WERI-Rb-1 (cell line): Measurements from ENCODE around the gene CYTH2.

ENCODE experiments used
- DNase-seq: peaks from one replicate; pipeline ENCODE4 v3.0.0-alpha.2; 2020
- H3K27ac ChIP-seq: fragments of 250-450 bp; sonication (Bioruptor Pico); 2 replicates; pipeline ENCODE4 v1.5.1; 2020; ENCODE audit warnings: mild to moderate bottlenecking, moderate library complexity
- H3K27me3 ChIP-seq: fragments of 250-450 bp; sonication (Bioruptor Pico); 2 replicates; pipeline ENCODE4 v1.5.1; 2021; ENCODE audit warnings: mild to moderate bottlenecking, low read depth, moderate library complexity; ENCODE audit not compliant: insufficient read depth, severe bottlenecking
- H3K36me3 ChIP-seq: fragments of 250-450 bp; sonication (Bioruptor Pico); 2 replicates; pipeline ENCODE4 v1.5.1; 2020; ENCODE audit warnings: mild to moderate bottlenecking, moderate library complexity
- H3K4me3 ChIP-seq: 2 replicates; pipeline ENCODE4 v1.5.1; 2011; ENCODE audit warnings: low read depth, mild to moderate bottlenecking, control low read depth, low read length
- H3K9me3 ChIP-seq: fragments of 250-450 bp; sonication (Bioruptor Pico); 2 replicates; pipeline ENCODE4 v1.5.1; 2021; ENCODE audit warnings: mild to moderate bottlenecking, moderate library complexity; ENCODE audit not compliant: severe bottlenecking
- TF ChIP-seq, protein P1 (sequence below): IDR thresholded peaks from 2 replicates; pipeline ENCODE4 v1.5.1; 2011; ENCODE audit warnings: low read depth, mild to moderate bottlenecking, control low read depth, inconsistent platforms, low read length

Gene CYTH2

GRCh38 chr19:48524221-48524620, 55.1 kb downstream of the CYTH2 start:
- Histone ChIP-seq H3K27ac (no peak overlapping the region), H3K9me3 (peaks cover 3% of the 10 kb centered on the region), H3K4me3 (no peak overlapping the region), H3K36me3 (no peaks in the 10 kb centered on the region), H3K27me3 (no peaks in the 10 kb centered on the region)
- no peak for DNase-seq
- TF ChIP-seq, protein P1, sequence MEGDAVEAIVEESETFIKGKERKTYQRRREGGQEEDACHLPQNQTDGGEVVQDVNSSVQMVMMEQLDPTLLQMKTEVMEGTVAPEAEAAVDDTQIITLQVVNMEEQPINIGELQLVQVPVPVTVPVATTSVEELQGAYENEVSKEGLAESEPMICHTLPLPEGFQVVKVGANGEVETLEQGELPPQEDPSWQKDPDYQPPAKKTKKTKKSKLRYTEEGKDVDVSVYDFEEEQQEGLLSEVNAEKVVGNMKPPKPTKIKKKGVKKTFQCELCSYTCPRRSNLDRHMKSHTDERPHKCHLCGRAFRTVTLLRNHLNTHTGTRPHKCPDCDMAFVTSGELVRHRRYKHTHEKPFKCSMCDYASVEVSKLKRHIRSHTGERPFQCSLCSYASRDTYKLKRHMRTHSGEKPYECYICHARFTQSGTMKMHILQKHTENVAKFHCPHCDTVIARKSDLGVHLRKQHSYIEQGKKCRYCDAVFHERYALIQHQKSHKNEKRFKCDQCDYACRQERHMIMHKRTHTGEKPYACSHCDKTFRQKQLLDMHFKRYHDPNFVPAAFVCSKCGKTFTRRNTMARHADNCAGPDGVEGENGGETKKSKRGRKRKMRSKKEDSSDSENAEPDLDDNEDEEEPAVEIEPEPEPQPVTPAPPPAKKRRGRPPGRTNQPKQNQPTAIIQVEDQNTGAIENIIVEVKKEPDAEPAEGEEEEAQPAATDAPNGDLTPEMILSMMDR = no peak

DNA sequence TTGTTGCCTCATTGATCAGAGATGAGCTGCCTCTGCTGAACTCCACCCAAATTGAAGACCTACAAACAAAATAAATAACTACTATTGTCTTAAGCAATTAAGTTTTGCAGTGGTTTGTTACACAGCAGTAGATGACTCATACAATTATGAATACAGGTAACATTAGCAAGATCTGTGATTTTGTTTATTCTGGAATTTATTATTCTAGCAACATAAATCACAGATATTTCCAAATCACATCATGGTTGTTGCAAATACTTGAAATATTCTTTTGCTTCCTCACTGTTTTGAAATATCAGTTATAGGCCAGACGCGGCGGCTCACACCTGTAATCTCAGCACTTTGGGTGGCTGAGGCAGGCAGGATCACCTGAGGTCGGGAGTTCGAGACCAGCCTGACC, 55.6 kb downstream of the CYTH2 start:
- no peaks in the 10 kb centered on the region for H3K36me3 ChIP-seq
- peaks cover 3% of the 10 kb centered on the region for H3K9me3 ChIP-seq
- H3K4me3 ChIP-seq = no peak overlapping the region
- DNase-seq = no peak
- no peaks in the 10 kb centered on the region for H3K27me3 ChIP-seq
- TF ChIP-seq, protein P1 = no peak
- no peak overlapping the region for H3K27ac ChIP-seq

GRCh38 chr19:48529156-48529555, 60.0 kb downstream of the CYTH2 start:
- TF ChIP-seq, protein P1 = no peak
- H3K27ac ChIP-seq = no peak overlapping the region

DNA sequence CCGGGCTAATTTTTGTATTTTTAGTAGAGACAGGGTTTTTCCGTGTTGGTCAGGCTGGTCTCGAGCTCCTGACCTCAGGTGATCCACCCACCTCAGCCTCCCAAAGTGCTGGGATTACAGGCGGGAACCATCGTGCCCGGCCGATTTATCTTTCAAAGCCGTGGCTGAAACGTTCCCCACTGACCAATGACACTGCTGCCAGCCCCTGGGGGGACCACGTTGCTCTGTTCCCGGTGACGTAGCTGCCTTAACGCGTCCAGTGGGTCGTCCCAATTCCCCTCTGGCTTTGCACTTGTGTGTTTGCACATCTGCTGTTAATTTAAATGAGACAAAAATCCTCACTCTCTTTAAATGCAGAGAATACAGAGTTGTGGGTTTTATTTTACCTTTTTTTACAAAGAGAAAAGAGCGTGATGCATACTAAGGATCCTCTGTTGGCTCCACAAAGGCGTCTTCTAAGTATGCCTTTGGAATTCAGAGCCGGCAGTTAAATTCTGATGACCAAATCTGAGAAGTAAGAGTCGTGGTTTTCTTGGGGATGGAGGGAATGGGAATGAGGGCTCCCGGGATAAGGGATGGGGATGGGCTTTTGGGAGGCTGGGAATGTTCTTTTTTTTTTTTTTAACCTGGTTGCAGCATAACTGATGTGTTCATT, 61.0 kb downstream of the CYTH2 start:
- Histone ChIP-seq H3K27ac (no peak overlapping the region), H3K27me3 (no peaks in the 10 kb centered on the region), H3K36me3 (no peaks in the 10 kb centered on the region), H3K4me3 (no peak overlapping the region), H3K9me3 (peaks cover 3% of the 10 kb centered on the region)
- TF ChIP-seq, protein P1 = no peak
- DNase-seq = no peak

More at GRCh38 chr19:48529156-48529555, 60.0 kb downstream of the CYTH2 start:
- Histone ChIP-seq H3K9me3 (peaks cover 3% of the 10 kb centered on the region), H3K27me3 (no peaks in the 10 kb centered on the region), H3K4me3 (no peak overlapping the region), H3K36me3 (no peaks in the 10 kb centered on the region)
- no peak for DNase-seq

- no peak overlapping the region for H3K27ac ChIP-seq
- no peaks in the 10 kb centered on the region for H3K36me3 ChIP-seq
- H3K27me3 ChIP-seq = no peaks in the 10 kb centered on the region
- TF ChIP-seq, protein P1 = no peak
- H3K9me3 ChIP-seq = peaks cover 3% of the 10 kb centered on the region
- DNase-seq = no peak
- no peak overlapping the region for H3K4me3 ChIP-seq
Measured at GRCh38 chr19:48530770-48531169, 61.6 kb downstream of the CYTH2 start.
